GM23338 (cell line): ENCODE measurements around the gene INTS6. TPM values are rescaled to one million over a fixed set of nuclear protein-coding genes. Genes with fewer than 3 reads are reported as not detected.

Experiments used
- ATAC-seq: fragments of 200-7000 bp; cut with Tn5 transposase; 3 replicates; pipeline ENCODE4 v1.9.1; 2020
- DNase-seq: peaks from one replicate; pipeline ENCODE4 v3.0.0-alpha.2; 2015; ENCODE audit warnings: low spot score
- H2AFZ ChIP-seq: fragments of 200-600 bp; sonication (generic); 2 replicates; pipeline ENCODE4 v1.8.0; 2016; ENCODE audit warnings: antibody characterized with exemption, mild to moderate bottlenecking, moderate library complexity
- H3F3A ChIP-seq: fragments of 200-600 bp; sonication (generic); replicated peaks from 2 replicates; pipeline ENCODE4 v1.8.0; 2017; ENCODE audit warnings: antibody characterized with exemption, mixed run types, low read depth
- H3K27ac ChIP-seq: fragments of 200-600 bp; sonication (generic); 2 replicates; pipeline ENCODE4 v1.6.1; 2016; ENCODE audit warnings: low read depth
- H3K27me3 ChIP-seq: fragments of 200-600 bp; sonication (generic); 2 replicates; pipeline ENCODE4 v1.8.0; 2016; ENCODE audit warnings: mild to moderate bottlenecking, mixed run types, moderate library complexity; ENCODE audit not compliant: insufficient read depth
- H3K36me3 ChIP-seq: fragments of 200-600 bp; sonication (generic); 2 replicates; pipeline ENCODE4 v1.8.0; 2016; ENCODE audit warnings: mild to moderate bottlenecking; ENCODE audit not compliant: insufficient read depth
- H3K4me1 ChIP-seq: fragments of 200-600 bp; sonication (generic); 2 replicates; pipeline ENCODE4 v1.8.0; 2016; ENCODE audit warnings: mild to moderate bottlenecking, moderate library complexity; ENCODE audit not compliant: insufficient read depth
- H3K4me2 ChIP-seq: fragments of 200-600 bp; sonication (generic); 2 replicates; pipeline ENCODE4 v1.7.1; 2017; ENCODE audit warnings: mixed run types
- H3K4me3 ChIP-seq: fragments of 200-600 bp; sonication (generic); 2 replicates; pipeline ENCODE4 v1.6.1; 2016; ENCODE audit warnings: mixed run types
- H3K79me2 ChIP-seq: fragments of 200-600 bp; sonication (generic); replicated peaks from 2 replicates; pipeline ENCODE4 v1.8.0; 2017; ENCODE audit warnings: mild to moderate bottlenecking; ENCODE audit not compliant: insufficient read depth
- H3K9me2 ChIP-seq: fragments of 200-600 bp; sonication (generic); 2 replicates; pipeline ENCODE4 v1.8.0; 2017; ENCODE audit not compliant: insufficient read depth
- H4K20me1 ChIP-seq: fragments of 200-600 bp; sonication (generic); replicated peaks from 2 replicates; pipeline ENCODE4 v1.8.0; 2017; ENCODE audit warnings: mild to moderate bottlenecking; ENCODE audit not compliant: insufficient read depth
- H3K27ac Mint-ChIP-seq: 2 replicates; pipeline ENCODE4 v1.8.0; 2020; ENCODE audit warnings: inconsistent platforms, mild to moderate bottlenecking, moderate library complexity, mixed read lengths
- H3K27me3 Mint-ChIP-seq: 3 replicates; pipeline ENCODE4 v1.8.0; 2022; ENCODE audit warnings: low read depth, mild to moderate bottlenecking, moderate library complexity, mixed read lengths, inconsistent platforms; ENCODE audit not compliant: insufficient read depth, poor library complexity
- H3K36me3 Mint-ChIP-seq: 3 replicates; pipeline ENCODE4 v1.8.0; 2021; ENCODE audit warnings: low read depth, mild to moderate bottlenecking, inconsistent platforms, moderate library complexity, mixed read lengths
- H3K4me1 Mint-ChIP-seq: 3 replicates; pipeline ENCODE4 v1.8.0; 2020; ENCODE audit warnings: mild to moderate bottlenecking, inconsistent platforms, mixed read lengths
- H3K4me3 Mint-ChIP-seq: 3 replicates; pipeline ENCODE4 v1.8.0; 2021; ENCODE audit warnings: moderate library complexity, mild to moderate bottlenecking, inconsistent platforms, mixed read lengths
- H3K9me3 Mint-ChIP-seq: 3 replicates; pipeline ENCODE4 v1.8.0; 2020; ENCODE audit warnings: moderate library complexity, mild to moderate bottlenecking, inconsistent platforms, mixed read lengths
- CREB1 ChIP-seq: fragments of 250-450 bp; sonication (Bioruptor Pico); IDR thresholded peaks from 2 replicates; pipeline ENCODE4 v1.5.0; 2020; ENCODE audit warnings: low read depth, mild to moderate bottlenecking, moderate library complexity
- CTCF ChIP-seq, 2 experiments: fragments of 200-600 bp in 1 of 2; sonication (generic) in 1 of 2; conservative IDR thresholded peaks; 2 replicates each; pipeline versions ENCODE4 v1.5.1 to v1.6.1; 2016 to 2017; ENCODE audit warnings: antibody characterized with exemption in 2 of 2, low read depth in 2 of 2, mild to moderate bottlenecking in 2 of 2, moderate library complexity in 1 of 2
- ETS1 ChIP-seq: IDR thresholded peaks from 2 replicates; pipeline ENCODE4 v1.6.1; 2016; ENCODE audit warnings: antibody characterized with exemption
- EZH2 ChIP-seq: fragments of 200-600 bp; sonication (generic); IDR thresholded peaks from one replicate; pipeline ENCODE4 v1.8.0; 2017; ENCODE audit warnings: antibody characterized with exemption, mild to moderate bottlenecking, low read depth; ENCODE audit not compliant: unreplicated experiment
- EZH2phosphoT487 ChIP-seq: fragments of 200-600 bp; sonication (generic); IDR thresholded peaks from one replicate; pipeline ENCODE4 v1.8.1; 2018; ENCODE audit warnings: antibody characterized with exemption; ENCODE audit not compliant: unreplicated experiment
- JUNB ChIP-seq: IDR thresholded peaks from one replicate; pipeline ENCODE4 v1.6.1; 2016; ENCODE audit warnings: antibody characterized with exemption; ENCODE audit not compliant: unreplicated experiment
- NANOG ChIP-seq: IDR thresholded peaks from 2 replicates; pipeline ENCODE4 v1.6.1; 2016; ENCODE audit warnings: antibody characterized with exemption, borderline replicate concordance
- POLR2AphosphoS5 ChIP-seq: IDR thresholded peaks from 2 replicates; pipeline ENCODE4 v1.6.1; 2016; ENCODE audit warnings: antibody characterized with exemption, low read depth
- REST ChIP-seq: IDR thresholded peaks from one replicate; pipeline ENCODE4 v1.6.1; 2018; ENCODE audit warnings: antibody characterized with exemption; ENCODE audit not compliant: unreplicated experiment
- STAT1 ChIP-seq: IDR thresholded peaks from one replicate; pipeline ENCODE4 v1.6.1; 2016; ENCODE audit warnings: antibody characterized with exemption; ENCODE audit not compliant: unreplicated experiment
- ZNF114 ChIP-seq: fragments of 250-450 bp; sonication (Bioruptor Pico); IDR thresholded peaks from 2 replicates; pipeline ENCODE4 v1.5.0; 2020; ENCODE audit warnings: mild to moderate bottlenecking, moderate library complexity
- ZNF331 ChIP-seq: fragments of 250-450 bp; sonication (Bioruptor Pico); IDR thresholded peaks from 2 replicates; pipeline ENCODE4 v1.5.0; 2020; ENCODE audit warnings: low read depth, mild to moderate bottlenecking, moderate library complexity
- ZNF462 ChIP-seq: fragments of 250-450 bp; sonication (Bioruptor Pico); IDR thresholded peaks from 2 replicates; pipeline ENCODE4 v1.5.0; 2020; ENCODE audit warnings: mild to moderate bottlenecking, moderate library complexity
- polyA plus RNA-seq: library from polyadenylated mRNA; unstranded; fragments of >200 nt; fragmentation: Nextera tagmentation; extraction: Ambion mirVana; gene quantifications from 2 replicates; pipeline ENCODE4 v1.2.1, GENCODE V29; 2016
- total RNA-seq: library from RNA; depleted of rRNA; stranded (reverse); fragments of >200 nt; shearing (Covaris generic); gene quantifications from 2 replicates; pipeline ENCODE4 v1.2.3, GENCODE V29; 2014

INTS6 gene
- total and polyA plus RNA-seq, 2 experiments from 2014 or later, result 24.8 to 38.6 TPM

- Histone ChIP-seq H3K9me2 (no peaks in the 10 kb centered on the region), H2AFZ (no peak overlapping the region), H3K4me2 (no peak overlapping the region), H3K4me1 (peaks cover 12% of the 10 kb centered on the region), H3K36me3 (0 out of 2 replicates have a peak, but pooled peaks cover 3% of the 10 kb centered on the region), H3F3A (peaks cover 9% of the 10 kb centered on the region; the same call in 1 of the 2 replicates), H3K27ac (no peak overlapping the region), H4K20me1 (peaks cover 4% of the 10 kb centered on the region; the same call in 1 of the 2 replicates), H3K4me3 (no peak overlapping the region), H3K79me2 (peaks cover 8% of the 10 kb centered on the region), H3K27me3 (no peaks in the 10 kb centered on the region)
- Mint-ChIP-seq H3K27ac (no peak overlapping the region), H3K4me1 (peaks cover 12% of the 10 kb centered on the region), H3K27me3 (peaks cover 5% of the 10 kb centered on the region), H3K4me3 (no peak overlapping the region), H3K36me3 (peaks cover 45% of the 10 kb centered on the region), H3K9me3 (peaks cover 24% of the 10 kb centered on the region)
- TF ChIP-seq JUNB (no peak), EZH2phosphoT487 (no peak), STAT1 (no peak), ZNF114 (no peak), ZNF331 (CRISPR knock-in tag) (no peak), NANOG (no peak), CTCF (conservative IDR thresholded peaks at IDR 0.05; ENCODE audit: low read depth in 2 of 2) (no peak), CREB1 (no peak), EZH2 (no peak), ETS1 (no peak), ZNF462 (no peak), POLR2AphosphoS5 (no peak), REST (no peak)
- no peak for DNase-seq
- no peak for ATAC-seq
These were observed 2.7 kb upstream of the INTS6 start for GRCh38 chr13:51455532-51455931.
